CD4-positive, alpha-beta T cell treated with Interleukin-6 for 4 hours (primary cell): ENCODE results near the gene TP53TG3E.
"Not testable (repeated sequence)": the region's sequence is repeated elsewhere in the genome, so short reads cannot be mapped to it uniquely, and the experiment has no call there.

Experiments
- DNase-seq: peaks from one replicate; pipeline ENCODE4 v3.0.0-alpha.2; 2020; ENCODE audit warnings: mixed read lengths

The TP53TG3E gene, protein sequence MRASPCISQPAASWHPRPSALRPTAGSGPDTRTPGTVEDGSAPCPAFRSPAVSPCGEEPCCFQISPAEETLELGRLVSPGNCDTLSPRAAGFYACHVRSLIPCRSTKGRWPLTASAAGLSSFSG

DNA sequence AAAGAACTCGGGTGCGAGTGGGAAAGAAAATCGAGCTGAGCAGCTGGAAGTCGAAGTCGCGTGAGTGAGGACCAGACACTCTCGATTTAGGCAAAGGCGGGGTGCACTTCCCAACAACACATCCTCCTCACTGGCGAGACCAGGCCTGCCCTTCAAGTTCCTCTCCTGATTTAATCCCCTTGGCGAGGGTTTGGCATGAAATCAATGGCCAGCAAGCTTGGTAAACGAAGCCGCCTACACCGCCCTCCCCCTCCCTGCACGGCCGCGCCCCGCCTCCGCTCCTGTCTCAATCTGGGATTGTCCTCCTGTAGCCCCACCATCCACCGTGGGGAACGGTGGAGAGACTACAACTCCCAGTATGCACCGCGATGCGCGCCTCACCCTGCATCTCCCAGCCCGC is at the start of gene TP53TG3E:
TSS of gene TP53TG3E (plus strand) at position 301 of the 400 bp plus-strand sequence. CDS start at position 369, 68 bp downstream.
- not testable (repeated sequence) for DNase-seq

DNA sequence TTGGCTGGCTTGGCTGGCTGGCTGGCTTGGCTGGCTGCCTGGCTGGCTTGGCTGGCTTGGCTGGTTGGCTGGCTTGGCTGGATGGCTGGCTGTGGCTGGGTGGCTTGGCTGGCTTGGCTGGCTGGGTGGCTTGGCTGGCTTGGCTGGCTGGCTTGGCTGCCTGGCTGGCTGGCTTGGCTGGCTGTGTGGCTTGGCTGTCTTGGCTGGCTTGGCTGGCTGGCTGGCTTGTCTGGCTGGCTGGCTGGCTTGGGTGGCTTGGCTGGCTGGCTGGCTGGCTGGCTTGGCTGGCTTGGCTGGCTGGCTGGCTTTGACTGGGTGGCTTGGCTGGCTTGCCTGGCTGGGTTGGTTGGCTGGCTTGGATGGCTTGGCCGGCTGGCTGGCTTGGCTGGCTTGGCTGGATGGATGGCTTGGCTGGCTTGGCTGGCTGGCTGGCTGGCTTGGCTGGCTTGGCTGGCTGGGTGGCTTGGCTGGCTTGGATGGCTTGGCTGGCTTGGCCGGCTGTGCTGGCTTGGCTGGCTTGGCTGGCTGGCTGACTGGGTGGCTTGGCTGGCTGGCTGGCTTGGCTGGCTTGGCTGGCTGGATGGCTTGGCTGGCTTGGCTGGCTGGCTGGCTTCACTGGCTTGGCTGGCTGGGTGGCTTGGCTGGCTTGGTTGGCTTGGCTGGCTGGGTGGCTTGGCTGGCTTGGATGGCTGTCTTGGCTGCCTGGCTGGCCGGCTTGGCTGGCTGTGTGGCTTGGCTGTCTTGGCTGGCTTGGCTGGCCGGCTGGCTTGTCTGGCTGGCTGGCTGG is 32.3 kb downstream of the TP53TG3E start:
- DNase-seq = not testable (repeated sequence)

DNA sequence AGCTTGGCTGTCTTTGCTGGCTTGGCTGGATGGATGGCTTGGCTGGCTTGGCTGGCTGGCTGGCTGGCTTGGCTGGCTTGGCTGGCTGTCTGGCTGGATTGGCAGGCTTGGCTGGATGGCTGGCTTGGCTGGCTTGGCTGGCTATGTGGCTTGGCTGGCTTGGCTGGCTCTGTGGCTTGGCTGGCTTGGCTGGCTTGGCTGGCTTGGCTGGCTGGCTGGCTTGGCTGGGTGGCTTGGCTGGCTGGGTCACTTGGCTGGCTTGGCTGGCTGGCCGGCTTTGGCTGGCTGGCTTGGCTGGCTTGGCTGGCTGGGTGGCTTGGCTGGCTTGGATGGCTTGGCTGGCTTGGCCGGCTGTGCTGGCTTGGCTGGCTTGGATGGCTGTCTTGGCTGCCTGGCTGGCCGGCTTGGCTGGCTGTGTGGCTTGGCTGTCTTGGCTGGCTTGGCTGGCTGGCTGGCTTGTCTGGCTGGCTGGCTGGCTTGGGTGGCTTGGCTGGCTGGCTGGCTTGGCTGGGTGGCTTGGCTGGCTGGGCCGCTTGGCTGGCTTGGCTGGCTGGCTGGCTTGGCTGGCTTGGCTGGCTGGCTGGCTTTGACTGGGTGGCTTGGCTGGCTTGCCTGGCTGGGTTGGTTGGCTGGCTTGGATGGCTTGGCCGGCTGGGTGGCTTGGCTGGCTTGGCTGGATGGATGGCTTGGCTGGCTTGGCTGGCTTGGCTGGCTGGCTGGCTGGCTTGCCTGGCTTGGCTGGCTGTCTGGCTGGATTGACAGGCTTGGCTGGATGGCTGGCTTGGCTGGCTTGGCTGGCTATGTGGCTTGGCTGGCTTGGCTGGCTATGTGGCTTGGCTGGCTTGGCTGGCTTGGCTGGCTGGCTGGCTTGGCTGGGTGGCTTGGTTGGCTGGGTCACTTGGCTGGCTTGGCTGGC is 33.8 kb downstream of the TP53TG3E start:
- DNase-seq = not testable (repeated sequence)

DNA sequence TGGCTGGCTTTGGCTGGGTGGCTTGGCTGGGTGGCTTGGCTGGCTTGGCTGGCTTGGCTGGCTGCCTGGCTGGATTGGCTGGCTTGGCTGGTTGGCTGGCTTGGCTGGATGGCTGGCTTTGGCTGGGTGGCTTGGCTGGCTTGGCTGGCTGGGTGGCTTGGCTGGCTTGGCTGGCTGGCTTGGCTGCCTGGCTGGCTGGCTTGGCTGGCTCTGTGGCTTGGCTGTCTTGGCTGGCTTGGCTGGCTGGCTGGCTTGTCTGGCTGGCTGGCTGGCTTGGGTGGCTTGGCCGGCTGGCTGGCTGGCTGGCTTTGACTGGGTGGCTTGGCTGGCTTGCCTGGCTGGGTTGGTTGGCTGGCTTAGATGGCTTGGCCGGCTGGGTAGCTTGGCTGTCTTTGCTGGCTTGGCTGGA is 34.4 kb downstream of the TP53TG3E start:
- DNase-seq = not testable (repeated sequence)

DNA sequence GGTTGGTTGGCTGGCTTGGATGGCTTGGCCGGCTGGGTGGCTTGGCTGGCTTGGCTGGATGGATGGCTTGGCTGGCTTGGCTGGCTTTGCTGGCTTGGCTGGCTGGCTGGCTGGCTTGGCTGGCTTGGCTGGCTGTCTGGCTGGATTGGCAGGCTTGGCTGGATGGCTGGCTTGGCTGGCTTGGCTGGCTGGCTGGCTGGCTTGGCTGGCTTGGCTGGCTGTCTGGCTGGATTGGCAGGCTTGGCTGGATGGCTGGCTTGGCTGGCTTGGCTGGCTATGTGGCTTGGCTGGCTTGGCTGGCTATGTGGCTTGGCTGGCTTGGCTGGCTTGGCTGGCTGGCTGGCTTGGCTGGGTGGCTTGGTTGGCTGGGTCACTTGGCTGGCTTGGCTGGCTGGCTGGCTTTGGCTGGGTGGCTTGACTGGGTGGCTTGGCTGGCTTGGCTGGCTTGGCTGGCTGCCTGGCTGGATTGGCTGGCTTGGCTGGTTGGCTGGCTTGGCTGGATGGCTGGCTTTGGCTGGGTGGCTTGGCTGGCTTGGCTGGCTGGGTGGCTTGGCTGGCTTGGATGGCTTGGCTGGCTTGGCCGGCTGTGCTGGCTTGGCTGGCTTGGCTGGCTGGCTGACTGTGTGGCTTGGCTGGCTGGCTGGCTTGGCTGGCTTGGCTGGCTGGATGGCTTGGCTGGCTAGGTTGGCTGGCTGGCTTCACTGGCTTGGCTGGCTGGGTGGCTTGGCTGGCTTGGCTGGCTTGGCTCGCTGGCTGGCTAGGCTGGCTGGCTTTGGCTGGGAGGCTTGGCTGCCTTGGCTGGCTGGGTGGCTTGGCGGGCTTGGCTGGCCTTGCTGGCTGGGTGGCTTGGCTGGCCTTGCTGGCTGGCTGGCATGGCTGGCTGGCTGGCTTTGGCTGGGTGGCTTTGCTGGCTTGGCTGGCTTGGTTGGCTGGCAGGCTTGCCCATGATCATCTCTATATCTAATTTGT is 35.3 kb downstream of the TP53TG3E start:
- DNase-seq = not testable (repeated sequence)
